IPS-18c (cell line): ENCODE data around the gene RPS6KB2.
A peak's percentile ranks its signal among the peaks of the same experiment; 100 is the strongest.

Experiments used
- H3K4me3 ChIP-seq: 2 replicates; pipeline ENCODE4 v1.7.0; 2013; ENCODE audit warnings: low read depth, mild to moderate bottlenecking, low read length, moderate library complexity; ENCODE audit not compliant: insufficient read depth
- H3K9me3 ChIP-seq: one replicate; pipeline ENCODE4 v1.6.1; 2013; ENCODE audit warnings: mild to moderate bottlenecking, low read length, moderate library complexity; ENCODE audit not compliant: control insufficient read depth, insufficient read depth

RPS6KB2 gene

DNA sequence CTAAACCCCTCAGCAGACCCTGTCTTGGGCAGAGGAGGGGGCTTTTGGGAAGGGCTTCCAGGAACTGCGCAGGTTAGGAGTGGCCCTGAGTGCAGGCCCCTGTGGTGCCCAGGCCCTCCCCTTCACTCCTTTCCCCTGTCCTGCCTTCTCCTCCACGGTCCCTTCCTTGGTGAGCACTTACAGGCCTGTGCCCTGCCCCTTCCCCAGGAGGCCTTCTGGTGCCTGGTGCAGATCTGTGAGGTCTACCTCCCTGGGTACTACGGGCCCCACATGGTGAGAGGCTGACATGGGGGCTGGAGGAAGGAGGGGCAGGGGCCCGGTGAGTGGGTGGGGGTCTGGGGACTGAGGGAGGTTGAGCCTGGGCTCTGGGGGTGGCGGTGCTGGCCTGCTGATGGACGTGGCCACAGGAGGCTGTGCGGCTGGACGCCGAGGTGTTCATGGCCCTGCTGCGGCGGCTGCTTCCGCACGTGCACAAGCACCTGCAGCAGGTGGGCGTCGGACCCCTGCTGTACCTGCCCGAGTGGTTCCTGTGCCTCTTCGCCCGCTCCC is 21.8 kb upstream of the RPS6KB2 start:
- no peak overlapping the region for H3K4me3 ChIP-seq
- H3K9me3 ChIP-seq = no peaks in the 10 kb centered on the region

DNA sequence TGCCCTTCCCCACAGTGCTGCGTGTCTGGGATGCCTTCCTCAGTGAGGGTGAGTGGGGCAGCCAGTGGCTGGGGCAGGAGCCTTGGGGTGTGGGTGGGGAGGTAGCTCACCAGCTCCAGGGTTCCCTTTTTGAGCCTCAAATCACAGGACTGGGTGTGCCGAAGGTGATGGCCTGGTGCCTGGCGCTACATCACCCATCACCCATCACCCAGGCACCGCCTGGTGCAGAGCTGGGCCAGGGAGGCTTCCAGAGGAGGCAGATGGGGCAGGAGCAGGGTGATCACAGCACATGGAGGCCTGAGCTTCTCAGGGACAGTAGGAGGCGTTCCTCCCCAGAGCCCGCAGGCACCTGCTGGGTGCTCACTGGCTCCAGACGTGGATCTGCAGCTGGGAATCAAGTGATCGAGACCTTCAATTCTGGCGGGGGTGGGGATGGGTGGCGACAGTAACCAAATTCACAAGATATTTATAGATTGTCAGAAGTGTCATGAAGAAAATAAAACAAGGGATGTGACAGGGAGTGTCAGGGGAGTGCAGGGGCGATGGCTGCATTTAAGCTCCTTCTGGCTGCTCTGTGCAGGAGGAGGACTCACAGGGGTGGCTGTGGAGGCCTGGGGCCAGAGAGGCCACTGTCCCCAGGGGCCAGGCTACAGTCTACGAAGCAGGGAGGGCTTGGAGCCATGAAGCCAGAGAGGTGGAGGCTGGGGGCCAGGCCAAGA is 21.2 kb upstream of the RPS6KB2 start:
- Histone ChIP-seq H3K4me3 (no peak overlapping the region), H3K9me3 (no peaks in the 10 kb centered on the region)

DNA sequence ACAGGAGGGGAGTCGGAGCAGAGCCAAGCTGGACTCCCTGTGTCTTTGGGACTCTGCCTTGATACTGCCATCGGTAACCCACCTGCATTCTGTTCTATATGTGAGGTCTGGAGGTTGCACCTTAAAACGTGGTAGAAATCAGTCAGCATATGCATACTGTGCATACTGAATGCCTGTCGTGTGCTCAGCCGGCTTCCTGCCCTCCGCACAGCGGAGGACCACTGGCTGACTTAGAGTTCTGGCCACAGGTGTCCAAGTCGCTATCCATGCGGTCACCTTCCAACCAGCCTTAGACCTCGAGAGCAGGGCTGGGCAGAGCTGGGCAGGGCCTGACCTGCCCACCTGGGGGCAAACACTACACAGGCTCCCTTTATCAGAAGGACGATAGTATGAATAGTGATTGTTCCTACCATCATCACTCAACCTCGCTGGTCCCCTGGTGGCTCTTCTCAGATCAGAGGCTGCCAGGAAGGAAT is 20.6 kb upstream of the RPS6KB2 start:
- no peak overlapping the region for H3K4me3 ChIP-seq

DNA sequence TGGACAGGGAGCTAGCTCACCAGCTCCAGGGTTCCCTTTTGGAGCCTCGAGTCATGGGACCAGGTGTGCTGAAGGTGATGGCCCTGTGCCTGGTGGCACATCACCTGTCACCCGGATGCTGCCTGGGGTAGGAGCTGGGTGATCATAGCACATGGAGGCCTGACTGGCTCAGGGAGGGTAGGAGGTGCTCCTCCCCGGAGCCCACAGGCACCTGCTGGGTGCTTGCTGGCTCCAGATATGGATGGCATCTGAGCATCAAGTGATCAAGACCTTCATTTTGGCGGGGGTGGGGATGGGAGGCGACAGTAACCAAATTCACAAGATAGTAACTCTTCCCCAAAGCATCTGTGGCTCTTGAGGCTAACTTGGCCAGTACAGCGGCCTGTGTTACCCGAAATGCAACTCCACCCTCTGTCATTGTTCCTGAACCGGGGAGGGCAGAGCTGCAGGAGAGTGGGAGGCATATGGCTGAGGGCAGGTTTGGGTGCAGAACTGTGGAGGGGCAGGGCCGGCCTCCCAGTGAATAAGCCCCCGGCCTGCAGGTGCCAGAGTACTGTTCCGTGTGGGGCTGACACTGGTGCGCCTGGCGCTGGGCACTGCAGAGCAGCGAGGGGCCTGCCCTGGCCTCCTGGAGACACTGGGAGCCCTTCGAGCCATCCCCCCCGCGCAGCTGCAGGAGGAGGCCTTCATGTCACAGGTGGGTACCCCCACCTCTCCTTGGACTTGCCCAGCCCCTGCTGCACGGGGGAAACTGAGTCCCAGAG is 19.7 kb upstream of the RPS6KB2 start:
- Histone ChIP-seq H3K9me3 (no peaks in the 10 kb centered on the region), H3K4me3 (no peak overlapping the region)

More for the DNA sequence above, 20.6 kb upstream of the RPS6KB2 start:
- no peaks in the 10 kb centered on the region for H3K9me3 ChIP-seq

DNA sequence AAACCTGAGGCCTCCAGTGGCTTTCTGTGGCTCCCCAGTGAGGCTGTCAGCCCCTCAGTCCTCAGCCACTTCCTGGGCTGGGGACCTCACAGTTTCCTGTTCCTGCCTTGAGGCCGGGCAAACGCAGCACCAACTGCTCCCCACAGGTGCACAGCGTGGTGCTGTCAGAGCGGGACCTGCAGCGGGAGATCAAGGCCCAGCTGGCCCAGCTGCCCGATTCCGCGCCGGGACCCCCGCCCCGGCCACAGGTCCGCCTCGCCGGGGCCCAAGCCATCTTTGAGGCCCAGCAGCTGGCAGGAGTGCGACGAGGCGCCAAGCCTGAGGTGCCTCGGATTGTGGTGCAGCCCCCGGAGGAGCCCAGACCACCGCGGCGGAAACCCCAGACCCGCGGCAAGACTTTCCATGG is 19.0 kb upstream of the RPS6KB2 start:
- Histone ChIP-seq H3K9me3 (no peaks in the 10 kb centered on the region), H3K4me3 (no peak overlapping the region)

DNA sequence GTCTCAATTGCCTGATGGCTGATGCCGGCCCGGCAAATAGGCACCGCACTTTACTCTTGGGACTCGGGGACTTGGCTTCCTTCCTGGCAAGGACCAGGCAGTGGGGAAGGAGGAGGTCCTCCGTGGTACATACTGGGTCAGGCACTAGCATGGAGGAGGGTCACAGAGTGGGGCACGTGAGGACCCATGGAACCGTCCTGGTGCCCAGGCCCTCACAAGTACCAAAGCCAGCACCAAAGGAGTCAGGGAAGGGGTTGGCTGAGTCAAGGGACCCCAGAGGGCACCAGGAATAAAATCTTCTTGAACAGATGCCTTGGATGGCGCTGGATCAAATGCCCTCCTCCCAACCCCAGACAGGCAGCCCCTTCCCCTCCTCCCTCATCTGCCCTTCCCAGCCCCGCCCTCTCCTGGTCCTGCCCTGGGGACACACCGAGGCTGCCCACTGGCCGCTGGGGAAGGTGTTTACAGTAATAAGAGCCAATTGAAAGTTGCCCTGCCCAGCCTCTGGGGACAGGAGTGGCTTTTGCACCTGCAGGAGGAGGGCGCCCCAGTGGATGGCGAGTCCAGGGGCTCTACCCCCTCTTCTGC is 18.4 kb upstream of the RPS6KB2 start:
- H3K9me3 ChIP-seq = no peaks in the 10 kb centered on the region
- no peak overlapping the region for H3K4me3 ChIP-seq

DNA sequence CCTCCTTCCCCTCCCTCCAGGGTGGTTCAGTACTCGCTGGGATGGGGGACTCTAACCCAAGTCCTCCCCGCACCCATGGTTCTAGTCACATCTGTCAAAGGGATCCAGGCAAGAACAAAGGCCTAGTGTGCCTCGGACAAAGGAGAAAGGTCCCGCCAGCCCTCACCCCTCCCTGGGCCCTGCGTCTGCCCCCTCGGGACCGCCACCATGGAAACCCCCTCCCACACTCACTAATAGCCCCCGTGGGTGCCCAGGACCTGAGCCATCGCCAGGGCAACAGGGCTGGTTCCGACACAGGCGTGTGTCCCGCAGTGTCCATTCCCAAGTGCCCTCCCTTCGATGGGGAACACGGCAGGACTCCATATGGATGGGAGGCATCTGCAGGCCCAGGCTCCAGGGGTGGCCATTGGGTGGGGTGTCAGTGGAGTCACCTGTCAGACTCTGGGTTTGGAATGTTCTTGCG is 17.9 kb upstream of the RPS6KB2 start:
- H3K4me3 ChIP-seq = no peak overlapping the region
- H3K9me3 ChIP-seq = no peaks in the 10 kb centered on the region

DNA sequence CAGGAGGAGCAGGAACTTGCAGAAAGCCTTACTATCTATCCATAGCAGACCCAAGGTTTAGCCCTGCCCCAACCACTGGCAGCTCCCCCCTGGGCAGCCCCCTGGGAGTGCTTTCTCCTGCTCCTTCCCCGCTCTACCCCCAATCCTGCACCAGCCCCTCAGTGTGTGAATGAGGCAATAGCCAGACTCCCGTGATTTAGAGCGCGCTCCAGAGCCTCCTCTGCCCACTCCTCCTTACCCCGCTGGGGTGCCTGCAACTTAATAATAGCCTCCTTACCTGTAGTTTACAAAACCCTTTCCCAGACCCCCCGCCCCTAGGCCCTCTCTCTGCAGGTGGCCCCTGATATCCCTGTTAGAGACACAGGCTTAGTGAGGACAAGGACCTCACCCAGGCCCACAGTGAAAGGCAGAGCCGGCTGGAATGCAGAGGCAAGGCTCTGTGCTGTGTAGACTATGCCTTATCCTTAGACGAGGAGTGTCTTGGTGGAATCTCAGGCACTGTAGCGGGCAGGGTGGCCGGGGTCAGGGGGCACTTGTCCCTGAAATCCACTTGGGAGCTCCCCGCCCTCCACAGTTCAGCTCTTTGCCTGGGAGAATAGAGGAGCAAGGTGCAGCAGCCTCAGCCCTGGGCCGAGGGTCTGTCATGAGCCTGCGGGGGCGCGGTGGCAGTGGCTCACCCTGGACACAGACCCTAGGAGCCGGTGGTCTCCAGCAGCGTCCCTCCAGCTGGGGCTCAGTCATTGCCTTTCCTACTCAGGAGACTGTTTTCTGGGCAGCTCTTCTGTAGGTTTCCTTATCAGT is 17.1 kb upstream of the RPS6KB2 start:
- H3K9me3 ChIP-seq = no peaks in the 10 kb centered on the region
- H3K4me3 ChIP-seq = no peak overlapping the region

DNA sequence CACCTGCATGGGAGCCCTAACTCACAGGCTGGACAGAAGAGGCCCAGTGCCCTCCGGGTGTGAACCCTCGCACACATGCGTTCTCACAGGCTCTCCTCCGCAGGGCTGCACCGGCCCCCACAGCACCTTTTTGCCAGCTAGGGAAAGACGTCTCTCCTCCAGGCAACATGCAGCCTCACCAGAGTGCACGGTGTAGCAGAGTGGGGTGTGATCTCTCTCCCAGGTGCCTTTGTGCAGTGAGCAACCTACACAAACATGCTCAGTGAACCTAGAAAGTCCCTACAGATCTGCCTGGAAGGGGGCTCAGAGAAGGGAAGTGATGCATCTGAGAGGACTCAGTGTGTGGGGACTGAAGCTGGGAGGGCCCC is 16.5 kb upstream of the RPS6KB2 start:
- Histone ChIP-seq H3K9me3 (no peaks in the 10 kb centered on the region), H3K4me3 (no peak overlapping the region)

DNA sequence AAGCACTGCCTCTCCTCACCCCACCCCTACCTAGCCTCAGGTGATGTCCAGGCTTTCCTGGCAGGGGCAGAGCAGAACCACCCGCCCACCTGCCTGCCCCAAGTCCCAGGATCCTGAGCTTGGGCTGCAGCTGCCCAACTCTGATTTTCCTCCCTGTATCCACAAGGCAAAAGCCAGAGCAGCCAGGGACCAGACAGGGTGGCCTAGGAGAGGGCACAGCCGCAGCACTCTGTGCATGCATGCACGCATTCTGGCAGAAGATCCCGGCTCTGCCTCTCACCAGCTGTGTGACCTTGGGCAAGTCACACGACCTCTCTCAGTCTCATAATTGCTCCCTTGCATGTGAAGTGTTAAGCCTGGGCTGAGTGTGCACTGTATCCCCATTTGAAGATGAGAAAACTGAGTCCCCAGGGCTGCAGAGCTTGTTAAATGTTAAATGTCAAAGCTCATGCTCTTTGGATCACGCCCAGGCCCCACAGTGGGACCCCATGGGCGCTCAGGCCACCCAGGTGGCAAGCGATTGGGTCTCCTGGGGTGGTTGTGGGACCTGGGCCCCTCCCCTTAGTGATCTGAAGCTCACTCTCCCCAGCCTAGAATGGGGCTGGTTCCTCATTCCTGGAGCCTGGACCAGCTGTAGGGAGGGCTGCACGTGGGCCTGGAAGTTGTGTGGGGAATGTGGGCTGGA is 15.7 kb upstream of the RPS6KB2 start:
- Histone ChIP-seq H3K4me3 (no peak overlapping the region), H3K9me3 (no peaks in the 10 kb centered on the region)

DNA sequence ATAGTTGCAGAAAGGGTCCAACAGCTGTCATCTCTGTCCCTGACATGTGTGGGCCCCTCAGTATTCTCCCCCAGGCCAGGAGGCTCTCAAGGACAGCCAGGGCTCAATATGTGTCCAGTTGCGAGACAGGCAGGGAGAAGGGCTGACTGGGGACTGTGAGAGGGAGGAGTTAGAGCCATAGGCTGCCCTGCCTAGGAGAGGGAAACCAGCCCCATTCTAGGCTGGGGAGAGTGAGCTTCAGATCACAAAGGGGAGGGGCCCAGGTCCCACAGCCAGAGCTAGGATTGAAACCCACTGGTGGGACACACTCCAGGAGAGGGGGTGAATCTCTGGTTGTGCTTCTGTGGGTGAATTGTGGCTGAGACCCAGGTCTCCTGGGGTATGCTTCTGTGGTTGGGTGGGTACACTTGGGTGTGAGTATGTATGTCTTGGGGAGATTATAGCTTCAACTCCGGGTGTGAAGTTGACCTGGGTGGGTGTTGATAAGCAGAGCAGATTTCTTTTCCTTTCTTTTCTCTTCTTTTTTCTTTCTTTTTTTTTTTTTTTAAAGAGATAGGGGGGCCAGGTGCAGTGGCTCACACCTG is 14.9 kb upstream of the RPS6KB2 start:
- Histone ChIP-seq H3K4me3 (no peak overlapping the region), H3K9me3 (no peaks in the 10 kb centered on the region)

DNA sequence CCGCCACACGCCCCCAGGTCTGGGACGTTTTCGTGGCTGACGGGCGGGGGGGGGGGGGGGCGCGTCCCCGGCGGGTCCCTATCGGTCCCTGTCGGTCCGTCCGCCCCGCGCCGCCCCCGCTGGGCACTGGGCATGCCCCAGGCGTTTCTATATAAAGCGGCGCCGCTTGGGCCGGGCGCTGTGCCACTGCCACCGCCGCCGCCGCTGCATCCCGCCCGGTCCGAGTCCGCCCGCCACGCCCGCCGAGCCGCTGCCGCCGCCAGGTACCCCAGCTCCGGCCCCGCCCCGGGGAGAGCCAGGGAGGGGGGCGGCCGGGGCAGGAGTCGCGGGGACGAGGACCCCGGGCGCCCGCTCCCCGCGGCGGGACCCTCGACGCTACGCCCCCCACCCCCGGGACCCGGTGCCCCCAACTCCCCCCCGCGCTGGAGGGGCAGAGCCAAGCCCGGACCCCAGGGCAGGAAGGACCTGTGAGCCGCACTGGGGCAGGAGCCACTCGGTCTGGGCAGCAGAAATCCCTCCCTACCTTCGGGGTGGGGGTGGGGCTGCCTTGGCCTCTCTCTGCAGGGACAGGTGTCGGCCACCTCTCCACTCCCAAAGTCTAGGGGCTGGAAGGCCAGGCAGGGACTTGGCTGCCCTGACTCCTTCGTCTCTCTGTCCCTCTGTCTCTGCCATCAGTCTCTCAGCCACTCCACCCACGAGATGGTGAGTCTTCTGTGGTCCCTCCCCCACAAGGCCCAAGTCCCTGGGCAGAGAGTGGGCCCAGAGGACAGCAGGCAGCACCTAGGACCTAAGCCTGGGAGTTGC is 12.6 kb upstream of the RPS6KB2 start, which contains the start of gene CARNS1:
CARNS1 (plus strand) TSS at position 178 of the 804 bp plus-strand sequence; CDS start at position 700, 522 bp downstream.
- H3K4me3 ChIP-seq = peak within 1 kb of the TSS; percentile 40
- H3K9me3 ChIP-seq = no peaks in the 10 kb centered on the region

DNA sequence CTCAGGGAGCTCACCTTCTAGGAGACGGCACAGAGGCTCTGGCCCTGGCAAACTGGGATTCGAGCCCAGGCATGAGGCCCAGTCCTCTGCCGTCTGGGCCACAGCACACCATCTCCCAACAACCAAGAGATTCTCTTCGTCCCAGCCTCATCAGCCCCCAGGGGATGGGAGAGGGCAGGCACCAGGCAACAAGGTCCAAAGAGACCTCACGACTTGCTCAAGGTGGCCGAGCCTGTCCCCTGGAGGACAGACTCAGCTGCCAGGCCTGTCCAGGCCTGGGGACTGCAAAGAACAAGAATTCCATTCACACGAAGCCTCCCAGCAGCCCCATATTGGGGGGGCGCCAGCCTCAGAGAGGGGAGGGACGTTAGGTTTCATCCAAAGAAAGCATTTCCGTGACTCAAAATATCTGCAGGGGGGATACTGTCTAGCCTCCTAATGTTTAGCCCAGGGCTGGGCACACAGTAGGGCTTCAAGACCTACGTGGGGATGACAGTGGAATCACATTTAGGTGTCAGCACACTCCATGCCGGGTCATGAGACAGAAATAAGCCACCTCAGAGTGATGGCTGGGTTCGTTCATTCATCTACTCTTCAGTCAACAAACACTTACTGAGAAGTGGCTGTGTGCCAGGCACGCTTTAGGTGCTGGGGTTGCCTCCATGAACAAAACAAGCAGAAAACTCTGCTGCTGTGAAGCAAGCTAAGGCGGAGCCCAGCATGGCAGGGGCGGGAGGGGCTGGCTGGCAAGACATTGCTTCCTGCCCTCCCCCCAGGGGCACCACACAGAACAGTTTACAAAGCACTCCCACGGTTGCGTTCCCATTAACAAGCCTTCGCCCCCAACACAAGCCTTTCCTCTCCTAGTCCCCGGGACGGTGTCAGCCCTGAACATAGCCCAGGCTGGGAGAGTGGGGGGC is 11.6 kb upstream of the RPS6KB2 start:
- H3K4me3 ChIP-seq = no peak overlapping the region
- peaks cover under 1% of the 10 kb centered on the region for H3K9me3 ChIP-seq

DNA sequence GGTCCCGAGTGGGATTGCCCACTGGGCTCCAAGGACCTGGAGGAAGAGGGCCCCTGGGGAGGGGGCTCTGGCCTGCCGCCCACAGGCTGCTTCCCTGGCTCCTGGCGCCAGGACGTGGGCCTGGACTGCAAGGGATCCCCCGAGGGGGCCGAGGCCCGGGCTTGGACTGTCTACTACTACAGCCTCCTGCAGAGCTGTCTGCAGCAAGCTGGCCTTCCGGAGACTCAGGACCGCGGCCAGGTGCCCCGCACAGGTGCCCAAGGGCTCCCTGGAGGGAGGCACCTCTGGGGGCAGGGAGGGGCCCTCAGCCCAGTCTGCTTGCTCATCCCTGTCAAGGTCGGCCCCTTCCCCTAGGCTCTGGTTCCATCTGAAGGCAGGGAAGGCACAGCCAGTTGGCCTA is 10.9 kb upstream of the RPS6KB2 start:
- no peak overlapping the region for H3K4me3 ChIP-seq
- H3K9me3 ChIP-seq = peaks cover 2% of the 10 kb centered on the region
